CD4-positive, alpha-beta memory T cell (primary cell): ENCODE data around the gene TIGD1. TPM values are rescaled to one million over a fixed set of nuclear protein-coding genes. Genes with fewer than 3 reads are reported as not detected.
A peak's percentile ranks its signal among the peaks of the same experiment; 100 is the strongest.
"Not testable (repeated sequence)": the region's sequence is repeated elsewhere in the genome, so short reads cannot be mapped to it uniquely, and the experiment has no call there.

Experiments used
- CTCF ChIA-PET: fragments of 350-600 bp; sonication (Branson Sonifier 250); formaldehyde crosslinking; loops from one replicate; lab custom pipeline; 2021; ENCODE audit warnings: inconsistent platforms; ENCODE audit not compliant: partially characterized antibody; lab: Charles Lee
- POLR2A ChIA-PET: fragments of 350-600 bp; sonication (Branson Sonifier 250); formaldehyde crosslinking; loops from one replicate; lab custom pipeline; 2021; ENCODE audit not compliant: partially characterized antibody; lab: Charles Lee
- DNase-seq, 5 donors: peaks; one replicate each; pipeline versions ENCODE4 v3.0.0 to v3.0.0-alpha.2; 2020 to 2022; ENCODE audit warnings: mixed read lengths in 1 of 5
- H3K27ac ChIP-seq: one replicate; pipeline ENCODE4 v1.7.0; 2013; ENCODE audit warnings: low read depth, low read length
- H3K27me3 ChIP-seq: 2 replicates; pipeline ENCODE4 v1.7.0; 2013; ENCODE audit warnings: mild to moderate bottlenecking, low read length, moderate library complexity; ENCODE audit not compliant: insufficient read depth
- H3K36me3 ChIP-seq: 2 replicates; pipeline ENCODE4 v1.7.0; 2013; ENCODE audit warnings: mild to moderate bottlenecking, low read length, moderate library complexity; ENCODE audit not compliant: insufficient read depth
- H3K4me1 ChIP-seq: 2 replicates; pipeline ENCODE4 v1.7.0; 2013; ENCODE audit warnings: mild to moderate bottlenecking, low read length, moderate library complexity; ENCODE audit not compliant: insufficient read depth
- H3K4me3 ChIP-seq, 2 donors: one replicate each; pipeline ENCODE4 v1.7.0; 2013; ENCODE audit warnings: low read length in 2 of 2, mild to moderate bottlenecking in 1 of 2
- H3K9me3 ChIP-seq, 2 donors: one replicate each; pipeline ENCODE4 v1.7.0; 2013; ENCODE audit warnings: low read length in 2 of 2, control low read depth in 1 of 2; ENCODE audit not compliant: control insufficient read depth in 1 of 2
- H3K27ac Mint-ChIP-seq, 7 donors: one replicate each; pipeline ENCODE4 v1.8.0; 2020 to 2021; ENCODE audit warnings: mixed read lengths in 7 of 7, mild to moderate bottlenecking in 6 of 7, inconsistent platforms in 3 of 7, moderate library complexity in 3 of 7
- H3K27me3 Mint-ChIP-seq, 2 donors: one replicate each; pipeline ENCODE4 v1.8.0; 2020 to 2021; ENCODE audit warnings: mixed read lengths in 2 of 2
- H3K36me3 Mint-ChIP-seq, 2 donors: one replicate each; pipeline ENCODE4 v1.8.0; 2020 to 2021; ENCODE audit warnings: mixed read lengths in 2 of 2, inconsistent platforms in 1 of 2, mild to moderate bottlenecking in 1 of 2
- H3K4me1 Mint-ChIP-seq, 4 donors: one replicate each; pipeline ENCODE4 v1.8.0; 2020 to 2021; ENCODE audit warnings: mixed read lengths in 4 of 4, mild to moderate bottlenecking in 1 of 4
- H3K4me3 Mint-ChIP-seq, 8 donors: one replicate each; pipeline ENCODE4 v1.8.0; 2020 to 2021; ENCODE audit warnings: mixed read lengths in 8 of 8, mild to moderate bottlenecking in 7 of 8, moderate library complexity in 6 of 8, inconsistent platforms in 3 of 8
- H3K9me3 Mint-ChIP-seq, 8 donors: one replicate each; pipeline ENCODE4 v1.8.0; 2020 to 2021; ENCODE audit warnings: mixed read lengths in 8 of 8, mild to moderate bottlenecking in 5 of 8, inconsistent platforms in 3 of 8, moderate library complexity in 1 of 8
- intact Hi-C: fragments of 100-400 bp; cut with micrococcal nuclease; formaldehyde crosslinking; loops from one replicate; pipeline ENCODE4 v1.15.1; 2023
- polyA plus RNA-seq, 2 donors: library from polyadenylated mRNA; unstranded; fragments of 300-500 nt; fragmentation: Illumina TruSeq; gene quantifications; one replicate each; pipeline ENCODE4 v1.2.3, GENCODE V29; 2021
- total RNA-seq, 2 experiments: library from RNA; stranded (reverse); gene quantifications; one replicate each; pipeline ENCODE4 v1.2.3, GENCODE V29; 2021

TIGD1 gene
- total and polyA plus RNA-seq, 4 experiments from 2014 or later: 11.8 to 19.3 (median 15.8) TPM

- H3K4me3 ChIP-seq, H3K27me3 ChIP-seq, H3K9me3 ChIP-seq, POLR2A ChIA-PET, CTCF ChIA-PET, H3K4me3 Mint-ChIP-seq, H3K4me1 ChIP-seq, intact Hi-C loops, H3K27ac ChIP-seq, DNase-seq, H3K27me3 Mint-ChIP-seq, H3K9me3 Mint-ChIP-seq, H3K4me1 Mint-ChIP-seq, H3K27ac Mint-ChIP-seq: not testable (repeated sequence)
- H3K36me3 ChIP-seq: peaks cover 73% of the 10 kb centered on the region
- peaks cover 73 to 92% of the 10 kb centered on the region in 2 donors for H3K36me3 Mint-ChIP-seq
Measured at GRCh38 chr2:232570481-232570880, 20.1 kb upstream of the TIGD1 start.

DNA sequence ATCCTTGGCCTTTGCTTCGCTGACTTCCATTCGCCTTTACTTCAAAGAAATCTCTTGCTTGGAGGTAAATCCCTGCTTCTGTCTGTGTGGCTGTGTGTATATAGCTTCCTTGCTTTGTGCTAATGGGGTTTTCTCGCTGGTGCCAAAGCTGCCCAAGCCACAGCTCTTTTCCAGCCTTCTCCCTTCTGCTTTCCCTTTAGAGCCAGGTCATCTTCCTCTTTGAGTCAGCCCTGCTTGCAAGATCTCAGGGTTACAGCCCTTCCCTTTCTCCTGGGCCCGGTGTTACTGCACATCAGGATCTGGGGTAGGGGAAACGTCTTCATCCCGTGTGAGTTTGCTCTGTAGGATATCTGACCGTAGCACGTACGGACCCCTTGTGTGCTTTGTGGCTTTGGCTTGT is 19.2 kb upstream of the TIGD1 start:
- H3K27ac Mint-ChIP-seq: no peak overlapping the region
- peaks cover 73 to 91% of the 10 kb centered on the region in 2 donors for H3K36me3 Mint-ChIP-seq

DNA sequence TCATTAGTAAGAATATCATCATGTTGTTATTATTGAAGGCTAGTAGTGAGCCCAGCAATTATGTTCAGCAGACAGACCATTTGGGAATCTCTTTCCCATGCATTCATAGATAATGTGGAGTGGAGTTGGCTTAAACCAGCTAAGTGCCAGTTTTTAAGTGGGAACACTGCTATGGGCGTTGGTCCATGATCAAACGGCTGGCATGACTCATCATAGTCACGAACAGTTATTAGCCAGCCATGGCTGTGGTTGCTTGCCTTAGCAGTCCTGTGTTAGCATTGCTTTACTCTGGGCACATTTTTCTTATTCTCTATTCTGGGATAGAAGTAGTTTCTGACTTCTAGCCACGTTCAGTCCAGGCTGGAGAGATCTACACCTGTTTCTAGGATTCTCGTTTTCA is 17.8 kb upstream of the TIGD1 start:
- Histone ChIP-seq H3K27ac (no peak overlapping the region), H3K27me3 (no peaks in the 10 kb centered on the region), H3K4me1 (no peaks in the 10 kb centered on the region), H3K36me3 (peaks cover 77% of the 10 kb centered on the region), H3K4me3 (no peak overlapping the region), H3K9me3 (no peaks in the 10 kb centered on the region)
- Mint-ChIP-seq H3K36me3 (peaks cover 73 to 90% of the 10 kb centered on the region in 2 donors), H3K4me3 (no peak overlapping the region), H3K4me1 (peaks cover 0 to 2% (median 0%) of the 10 kb centered on the region in 4 donors), H3K9me3 (no peaks in the 10 kb centered on the region), H3K27me3 (no peaks in the 10 kb centered on the region), H3K27ac (no peak overlapping the region)
- POLR2A ChIA-PET: no interaction called here
- CTCF ChIA-PET: no interaction called here
- intact Hi-C loops: no loop called here
- DNase-seq: no peak

More for the DNA sequence above, 19.2 kb upstream of the TIGD1 start:
- Mint-ChIP-seq H3K27me3 (no peaks in the 10 kb centered on the region), H3K4me1 (peaks cover 0 to 2% (median 0%) of the 10 kb centered on the region in 4 donors), H3K4me3 (no peak overlapping the region), H3K9me3 (no peaks in the 10 kb centered on the region)
- Histone ChIP-seq H3K27me3 (no peaks in the 10 kb centered on the region), H3K36me3 (peaks cover 78% of the 10 kb centered on the region), H3K27ac (no peak overlapping the region), H3K4me3 (no peak overlapping the region), H3K9me3 (no peaks in the 10 kb centered on the region), H3K4me1 (no peaks in the 10 kb centered on the region)
- CTCF ChIA-PET: no interaction called here
- DNase-seq: no peak
- POLR2A ChIA-PET: interaction anchor here (0.7 kb wide), 1 partner anchor 17 kb away, joined by 3 read pairs; no protein-coding TSS in a partner anchor
- intact Hi-C loops: no loop called here

GRCh38 chr2:232567721-232568120 is 17.4 kb upstream of the TIGD1 start:
- peaks cover 73 to 91% of the 10 kb centered on the region in 2 donors for H3K36me3 Mint-ChIP-seq
- H3K4me3 ChIP-seq: no peak overlapping the region
- H3K27ac Mint-ChIP-seq: no peak overlapping the region
- CTCF ChIA-PET: no interaction called here
- no peak overlapping the region for H3K4me3 Mint-ChIP-seq
- DNase-seq: no peak
- POLR2A ChIA-PET: no interaction called here
- no peaks in the 10 kb centered on the region for H3K27me3 Mint-ChIP-seq
- H3K9me3 Mint-ChIP-seq: no peaks in the 10 kb centered on the region
- no peaks in the 10 kb centered on the region for H3K27me3 ChIP-seq
- H3K4me1 ChIP-seq: no peaks in the 10 kb centered on the region
- H3K4me1 Mint-ChIP-seq: peaks cover 0 to 2% (median 0%) of the 10 kb centered on the region in 4 donors
- no peaks in the 10 kb centered on the region for H3K9me3 ChIP-seq
- intact Hi-C loops: no loop called here
- H3K36me3 ChIP-seq: peaks cover 77% of the 10 kb centered on the region
- no peak overlapping the region for H3K27ac ChIP-seq

DNA sequence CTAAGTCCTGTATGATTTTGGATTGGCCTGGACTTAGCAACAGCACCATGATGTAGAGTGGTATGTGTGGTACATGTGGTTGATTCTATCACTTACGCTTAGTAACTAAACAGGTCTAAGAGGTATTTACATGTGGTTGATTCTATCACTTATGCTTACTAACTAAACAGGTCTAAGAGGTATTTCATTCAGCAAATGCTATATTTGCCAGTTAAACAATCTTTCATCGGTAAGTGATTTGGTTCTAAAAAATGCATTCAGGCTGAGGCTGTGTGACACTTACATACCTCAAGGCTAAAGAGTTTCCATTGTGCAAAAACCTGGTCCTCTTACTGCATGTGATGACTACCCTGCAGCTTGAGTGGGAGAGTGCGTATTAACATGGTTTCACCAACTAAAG is 13.2 kb upstream of the TIGD1 start:
- no peaks in the 10 kb centered on the region for H3K27me3 Mint-ChIP-seq
- no peaks in the 10 kb centered on the region for H3K4me1 Mint-ChIP-seq
- no peaks in the 10 kb centered on the region for H3K9me3 Mint-ChIP-seq
- Histone ChIP-seq H3K4me3 (no peak overlapping the region), H3K9me3 (no peaks in the 10 kb centered on the region), H3K27ac (no peak overlapping the region), H3K36me3 (peaks cover 60% of the 10 kb centered on the region), H3K4me1 (no peaks in the 10 kb centered on the region), H3K27me3 (no peaks in the 10 kb centered on the region)
- CTCF ChIA-PET: interaction anchor here (0.6 kb wide), 1 partner anchor 128 kb away, joined by 3 read pairs; no protein-coding TSS in a partner anchor
- H3K4me3 Mint-ChIP-seq: no peak overlapping the region
- peak overlapping the region in 1 of 7 donors; percentile 22 for H3K27ac Mint-ChIP-seq
- no peak for DNase-seq
- intact Hi-C loops: no loop called here
- peaks cover 55 to 88% of the 10 kb centered on the region in 2 donors for H3K36me3 Mint-ChIP-seq
- POLR2A ChIA-PET: no interaction called here

DNA sequence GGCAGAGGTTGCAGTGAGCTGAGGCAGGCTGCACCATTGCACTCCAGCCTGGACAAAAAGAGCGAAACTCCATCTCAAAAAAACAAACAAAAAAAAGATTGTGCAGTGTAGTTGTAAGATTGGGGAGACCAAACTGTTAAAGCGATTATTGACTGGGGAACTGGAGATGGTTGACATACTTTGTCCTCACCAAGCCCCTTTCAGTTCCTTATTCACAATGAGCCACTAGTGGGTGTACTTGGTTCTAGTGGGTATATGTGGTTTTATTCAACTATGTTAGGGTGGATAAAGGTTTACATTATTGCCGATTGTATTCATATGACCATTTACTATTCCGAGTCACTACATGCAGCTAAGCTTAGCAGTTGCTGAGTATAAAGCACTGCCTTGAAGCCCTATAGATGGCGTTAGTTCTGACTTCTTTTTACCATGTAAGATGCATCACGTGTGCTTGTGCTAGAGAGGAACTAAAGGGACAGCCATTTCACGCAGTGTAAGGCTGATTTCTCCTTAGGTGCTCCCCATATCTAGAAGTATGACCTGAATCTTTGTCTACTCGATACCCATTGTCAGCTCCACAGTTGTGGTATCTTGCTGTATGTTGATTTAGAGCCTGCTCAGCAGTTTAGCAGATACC is 12.3 kb upstream of the TIGD1 start:
- POLR2A ChIA-PET: interaction anchor here (1.8 kb wide), 1 partner anchor 12 kb away, joined by 6 read pairs; the partner anchor contains the start of genes EIF4E2 and TIGD1
- Histone ChIP-seq H3K4me1 (no peaks in the 10 kb centered on the region), H3K9me3 (no peaks in the 10 kb centered on the region), H3K4me3 (no peak overlapping the region), H3K27me3 (no peaks in the 10 kb centered on the region), H3K36me3 (peaks cover 55% of the 10 kb centered on the region), H3K27ac (no peak overlapping the region)
- no peak overlapping the region for H3K4me3 Mint-ChIP-seq
- no peaks in the 10 kb centered on the region for H3K9me3 Mint-ChIP-seq
- H3K27me3 Mint-ChIP-seq: no peaks in the 10 kb centered on the region
- peaks cover 51 to 84% of the 10 kb centered on the region in 2 donors for H3K36me3 Mint-ChIP-seq
- H3K4me1 Mint-ChIP-seq: no peaks in the 10 kb centered on the region
- CTCF ChIA-PET: no interaction called here
- peak overlapping the region in 1 of 7 donors; percentile 22 for H3K27ac Mint-ChIP-seq
- no peak for DNase-seq
- intact Hi-C loops: no loop called here

DNA sequence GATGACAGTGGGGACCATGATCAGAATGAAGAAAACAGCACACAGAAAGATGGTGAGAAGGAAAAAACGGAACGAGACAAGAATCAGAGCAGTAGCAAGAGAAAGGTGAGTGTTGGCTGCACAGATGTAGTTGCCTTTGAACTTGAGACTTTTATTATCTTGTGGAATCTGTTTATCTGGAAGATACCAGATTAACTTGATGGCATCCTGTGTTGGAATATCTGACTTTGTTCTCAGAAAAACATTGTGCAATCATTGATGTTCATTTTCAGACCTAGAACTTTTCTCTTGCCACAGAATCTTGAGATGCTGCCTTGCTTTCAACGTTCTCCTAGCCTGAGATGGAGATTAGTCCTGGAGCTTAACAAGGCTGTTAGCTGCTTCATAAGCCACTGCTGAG is 6.1 kb upstream of the TIGD1 start:
- Mint-ChIP-seq H3K27ac (peak overlapping the region in 2 of 7 donors; percentile 4 to 62), H3K4me1 (peaks cover 35 to 54% (median 47%) of the 10 kb centered on the region in 4 donors), H3K27me3 (no peaks in the 10 kb centered on the region), H3K4me3 (no peak overlapping the region), H3K36me3 (peaks cover 34 to 80% of the 10 kb centered on the region in 2 donors), H3K9me3 (peaks cover 0 to 2% (median 0%) of the 10 kb centered on the region in 8 donors)
- intact Hi-C loops: no loop called here
- Histone ChIP-seq H3K4me3 (no peak overlapping the region), H3K36me3 (peaks cover 26% of the 10 kb centered on the region), H3K4me1 (peaks cover 44% of the 10 kb centered on the region), H3K27ac (no peak overlapping the region), H3K9me3 (no peaks in the 10 kb centered on the region), H3K27me3 (no peaks in the 10 kb centered on the region)
- POLR2A ChIA-PET: no interaction called here
- CTCF ChIA-PET: no interaction called here
- DNase-seq: no peak
